Smooth muscle cell (in vitro differentiated cells): Measurements from ENCODE around the gene TMEM141. TPM values are rescaled to one million over a fixed set of nuclear protein-coding genes. Genes with fewer than 3 reads are reported as not detected.

Experiments used
- DNase-seq: peaks from one replicate; lab custom pipeline; 2025; ENCODE audit not compliant: unreplicated experiment; lab: John Stamatoyannopoulos, UW
- H2AFZ ChIP-seq: fragments of 200-600 bp; sonication (generic); 2 replicates; pipeline ENCODE4 v1.6.0; 2016; ENCODE audit warnings: antibody characterized with exemption, low read depth, mild to moderate bottlenecking
- H3F3A ChIP-seq: fragments of 200-600 bp; sonication (generic); 2 replicates; pipeline ENCODE4 v1.6.0; 2017; ENCODE audit warnings: antibody characterized with exemption, low read depth
- H3K27ac ChIP-seq: fragments of 200-600 bp; sonication (generic); 2 replicates; pipeline ENCODE4 v1.5.1; 2016; ENCODE audit warnings: low read depth, mild to moderate bottlenecking
- H3K27me3 ChIP-seq: fragments of 200-600 bp; sonication (generic); 2 replicates; pipeline ENCODE4 v1.6.1; 2016; ENCODE audit warnings: low read depth, mild to moderate bottlenecking
- H3K36me3 ChIP-seq: fragments of 200-600 bp; sonication (generic); 2 replicates; pipeline ENCODE4 v1.5.1; 2016; ENCODE audit warnings: low read depth
- H3K4me1 ChIP-seq: fragments of 200-600 bp; sonication (generic); 2 replicates; pipeline ENCODE4 v1.5.1; 2016; ENCODE audit warnings: low read depth
- H3K4me2 ChIP-seq: fragments of 200-600 bp; sonication (generic); 2 replicates; pipeline ENCODE4 v1.6.0; 2016; ENCODE audit warnings: mild to moderate bottlenecking
- H3K4me3 ChIP-seq: fragments of 200-600 bp; sonication (generic); 2 replicates; pipeline ENCODE4 v1.5.1; 2016; ENCODE audit warnings: mild to moderate bottlenecking
- H3K79me2 ChIP-seq: fragments of 200-600 bp; sonication (generic); 2 replicates; pipeline ENCODE4 v1.6.0; 2016; ENCODE audit warnings: low read depth, mild to moderate bottlenecking
- H3K9ac ChIP-seq: fragments of 200-600 bp; sonication (generic); 2 replicates; pipeline ENCODE4 v1.6.0; 2016; ENCODE audit warnings: low read depth
- H3K9me3 ChIP-seq: fragments of 200-600 bp; sonication (generic); replicated peaks from 2 replicates; pipeline ENCODE4 v1.5.1; 2016; ENCODE audit warnings: low read depth
- H4K20me1 ChIP-seq: fragments of 200-600 bp; sonication (generic); 2 replicates; pipeline ENCODE4 v1.6.0; 2016; ENCODE audit warnings: low read depth
- CTCF ChIP-seq: fragments of 200-600 bp; sonication (generic); IDR thresholded peaks from 2 replicates; pipeline ENCODE4 v1.5.1; 2017; ENCODE audit warnings: borderline replicate concordance, mild to moderate bottlenecking, antibody characterized with exemption; ENCODE audit not compliant: insufficient read depth, poor library complexity, severe bottlenecking
- WGBS: methylation state at CpG from one replicate; pipeline ENCODE4 v1.1.7; 2016; ENCODE audit warnings: low lambda C conversion rate; 5-methylcytosine and 5-hydroxymethylcytosine counted together
- polyA plus RNA-seq: library from polyadenylated mRNA; unstranded; fragments of >200 nt; fragmentation: Nextera tagmentation; extraction: Ambion mirVana; gene quantifications from 2 replicates; pipeline ENCODE4 v1.2.1, GENCODE V29; 2016
- total RNA-seq: library from RNA; depleted of rRNA; stranded (reverse); fragments of >200 nt; gene quantifications from 2 replicates; pipeline ENCODE4 v1.2.3, GENCODE V29; 2014

TMEM141 gene
- total and polyA plus RNA-seq, 2 experiments from 2014 or later: 75.4 to 112 TPM

GRCh38 chr9:136756134-136756438 lies 35.1 kb upstream of the TMEM141 start:
- no peaks in the 10 kb centered on the region for H3K9me3 ChIP-seq
- H3K36me3 ChIP-seq: no peaks in the 10 kb centered on the region
- no peaks in the 10 kb centered on the region for H3K27me3 ChIP-seq
- DNase-seq: no peak
- no peak overlapping the region for H3K27ac ChIP-seq
- no peak overlapping the region for H2AFZ ChIP-seq
- 93% methylated on average over 4 of the region's 4 CpGs for WGBS
- H4K20me1 ChIP-seq: no peaks in the 10 kb centered on the region
- no peak overlapping the region for H3K4me3 ChIP-seq
- no peak overlapping the region for H3K9ac ChIP-seq
- no peak overlapping the region for H3K4me2 ChIP-seq
- no peaks in the 10 kb centered on the region for H3K79me2 ChIP-seq
- no peak for TF ChIP-seq CTCF
- peaks cover 2% of the 10 kb centered on the region for H3K4me1 ChIP-seq
- H3F3A ChIP-seq: no peaks in the 10 kb centered on the region

- Histone ChIP-seq H3K4me3 (no peak overlapping the region), H4K20me1 (no peaks in the 10 kb centered on the region), H3K9me3 (no peaks in the 10 kb centered on the region), H3K4me1 (peaks cover 3% of the 10 kb centered on the region), H3K27me3 (no peaks in the 10 kb centered on the region), H3F3A (no peaks in the 10 kb centered on the region), H3K36me3 (no peaks in the 10 kb centered on the region), H3K4me2 (no peak overlapping the region), H3K27ac (no peak overlapping the region), H3K9ac (no peak overlapping the region), H3K79me2 (no peaks in the 10 kb centered on the region), H2AFZ (no peak overlapping the region)
- TF ChIP-seq CTCF: no peak
- DNase-seq: no peak
- 95% methylated on average over 18 of the region's 18 CpGs for WGBS
Observed at GRCh38 chr9:136756836-136757235, 34.3 kb upstream of the TMEM141 start.

- Histone ChIP-seq H3F3A (no peaks in the 10 kb centered on the region), H2AFZ (no peak overlapping the region), H4K20me1 (no peaks in the 10 kb centered on the region), H3K27me3 (no peaks in the 10 kb centered on the region), H3K36me3 (no peaks in the 10 kb centered on the region), H3K9ac (no peak overlapping the region), H3K4me1 (peaks cover 3% of the 10 kb centered on the region), H3K9me3 (no peaks in the 10 kb centered on the region), H3K4me3 (no peak overlapping the region), H3K27ac (no peak overlapping the region), H3K79me2 (no peaks in the 10 kb centered on the region), H3K4me2 (no peak overlapping the region)
- TF ChIP-seq CTCF: no peak
- 89% methylated on average over 20 of the region's 20 CpGs for WGBS
- DNase-seq: no peak
Observed at GRCh38 chr9:136757328-136757727, 33.8 kb upstream of the TMEM141 start.

GRCh38 chr9:136757751-136758140 lies 33.4 kb upstream of the TMEM141 start:
- H3K4me2 ChIP-seq: no peak overlapping the region
- no peak for TF ChIP-seq CTCF
- H3K9me3 ChIP-seq: no peaks in the 10 kb centered on the region
- no peaks in the 10 kb centered on the region for H3K36me3 ChIP-seq
- H4K20me1 ChIP-seq: no peaks in the 10 kb centered on the region
- no peak overlapping the region for H3K4me3 ChIP-seq
- no peaks in the 10 kb centered on the region for H3K79me2 ChIP-seq
- DNase-seq: no peak
- no peaks in the 10 kb centered on the region for H3K27me3 ChIP-seq
- 90% methylated on average over 16 of the region's 20 CpGs for WGBS
- H2AFZ ChIP-seq: no peak overlapping the region
- H3K27ac ChIP-seq: no peak overlapping the region
- H3F3A ChIP-seq: no peaks in the 10 kb centered on the region
- H3K4me1 ChIP-seq: peaks cover 3% of the 10 kb centered on the region
- no peak overlapping the region for H3K9ac ChIP-seq
